OCI-LY3 (cell line): ENCODE measurements around the gene STX1B.

Source experiments
- H2AFZ ChIP-seq: fragments of 200-600, 300-600 bp; shearing (Covaris generic); 2 replicates; pipeline ENCODE4 v1.6.0; 2014; ENCODE audit warnings: antibody characterized with exemption, low read depth, low read length
- H3K27ac ChIP-seq: fragments of 200-600, 300-600 bp; sonication (generic); 2 replicates; pipeline ENCODE4 v1.5.1; 2014; ENCODE audit warnings: mild to moderate bottlenecking, low read length, moderate library complexity, mixed read lengths
- H3K27me3 ChIP-seq: fragments of 200-600, 300-600 bp; sonication (generic); 2 replicates; pipeline ENCODE4 v1.6.1; 2014; ENCODE audit warnings: low read depth, low read length, mixed read lengths
- H3K36me3 ChIP-seq: fragments of 200-600, 300-600 bp; sonication (generic); replicated peaks from 2 replicates; pipeline ENCODE3; 2014; ENCODE audit warnings: low read depth, low read length, mixed read lengths
- H3K4me1 ChIP-seq: fragments of 300-600, 200-600 bp; sonication (generic); 2 replicates; pipeline ENCODE4 v1.6.1; 2014; ENCODE audit warnings: low read length, mixed read lengths
- H3K4me2 ChIP-seq: fragments of 200-600, 300-600 bp; sonication (generic); 2 replicates; pipeline ENCODE4 v1.6.1; 2014; ENCODE audit warnings: low read length, mixed read lengths
- H3K4me3 ChIP-seq: fragments of 300-600, 200-600 bp; sonication (generic); 2 replicates; pipeline ENCODE4 v1.5.1; 2014; ENCODE audit warnings: antibody characterized with exemption, mild to moderate bottlenecking, low read length, moderate library complexity
- H3K79me2 ChIP-seq: fragments of 300-600, 200-600 bp; shearing (Covaris generic); 2 replicates; pipeline ENCODE4 v1.6.1; 2014; ENCODE audit warnings: mild to moderate bottlenecking, low read length, mixed read lengths
- H3K9ac ChIP-seq: fragments of 300-600, 200-600 bp; shearing (Covaris generic); 2 replicates; pipeline ENCODE4 v1.6.0; 2014; ENCODE audit warnings: mild to moderate bottlenecking, low read length, moderate library complexity
- H3K9me3 ChIP-seq: fragments of 200-600, 300-600 bp; shearing (Covaris generic); 2 replicates; pipeline ENCODE4 v1.6.1; 2014; ENCODE audit warnings: low read length, mixed read lengths; ENCODE audit not compliant: insufficient read depth
- H4K20me1 ChIP-seq: fragments of 200-600, 300-600 bp; sonication (generic); 2 replicates; pipeline ENCODE4 v1.6.1; 2016; ENCODE audit warnings: low read length, mixed read lengths; ENCODE audit not compliant: insufficient read depth
- EZH2phosphoT487 ChIP-seq: fragments of 200-600 bp; shearing (Covaris generic); IDR thresholded peaks from 2 replicates; pipeline ENCODE4 v1.6.1; 2018; ENCODE audit warnings: antibody characterized with exemption, mixed run types, low read depth
- TF ChIP-seq, protein P1 (sequence below): fragments of 200-600, 300-600 bp; sonication (generic); IDR thresholded peaks from 2 replicates; pipeline ENCODE4 v1.5.1; 2014; ENCODE audit warnings: antibody characterized with exemption, low read length, low read depth

Gene STX1B

DNA sequence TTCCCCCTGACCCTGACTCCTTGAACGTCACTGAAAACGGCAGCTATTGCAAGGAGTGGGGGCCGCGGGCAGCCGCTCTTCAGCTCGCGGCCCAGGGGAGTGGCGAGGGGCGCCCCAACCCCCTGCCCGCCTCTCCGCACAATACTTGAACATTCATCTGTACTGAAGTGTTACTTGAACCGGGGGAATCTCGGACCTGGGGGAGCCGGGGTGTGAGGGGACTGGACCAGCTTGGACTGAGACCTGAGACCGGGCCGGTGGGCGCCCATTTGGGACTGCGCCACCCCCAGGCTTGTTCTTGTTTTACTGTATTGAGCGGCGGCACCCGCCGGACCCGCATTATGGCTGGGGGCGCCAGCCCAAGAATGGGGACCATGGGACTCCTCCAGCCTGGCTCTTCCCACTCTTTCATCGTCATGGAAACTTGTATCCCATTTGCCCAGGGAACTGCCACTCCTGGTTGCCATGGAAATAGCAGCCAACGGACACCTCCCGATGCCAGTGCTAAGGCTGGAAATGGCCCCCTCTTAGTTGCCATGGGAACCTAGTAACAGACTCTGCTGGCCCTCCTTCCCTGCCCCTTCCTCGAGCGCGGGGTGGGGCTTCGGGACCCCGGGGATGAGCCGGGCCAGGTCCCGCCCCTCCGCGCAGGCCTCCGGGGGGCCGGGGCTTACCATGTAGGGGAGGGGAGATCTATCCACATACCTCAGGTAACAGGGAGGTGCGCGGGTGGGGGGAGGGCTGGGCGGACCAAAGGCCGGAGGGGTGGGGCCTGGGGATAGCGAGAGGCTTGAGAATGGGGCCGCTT lies 62.4 kb downstream of the STX1B start:
- Histone ChIP-seq H3K9me3 (no peaks in the 10 kb centered on the region), H2AFZ (no peak overlapping the region; the same call in 1 of the 2 replicates), H3K4me2 (peak overlapping the region; percentile 91), H3K4me3 (peak overlapping the region; percentile 100), H3K4me1 (peaks cover 8% of the 10 kb centered on the region), H3K36me3 (peaks cover 13% of the 10 kb centered on the region), H3K79me2 (peaks cover 23% of the 10 kb centered on the region), H3K27ac (no peak overlapping the region), H3K9ac (peak overlapping the region; percentile 100), H4K20me1 (peaks cover 8% of the 10 kb centered on the region; the same call in 1 of the 2 replicates), H3K27me3 (no peaks in the 10 kb centered on the region)
- TF ChIP-seq, protein P1, sequence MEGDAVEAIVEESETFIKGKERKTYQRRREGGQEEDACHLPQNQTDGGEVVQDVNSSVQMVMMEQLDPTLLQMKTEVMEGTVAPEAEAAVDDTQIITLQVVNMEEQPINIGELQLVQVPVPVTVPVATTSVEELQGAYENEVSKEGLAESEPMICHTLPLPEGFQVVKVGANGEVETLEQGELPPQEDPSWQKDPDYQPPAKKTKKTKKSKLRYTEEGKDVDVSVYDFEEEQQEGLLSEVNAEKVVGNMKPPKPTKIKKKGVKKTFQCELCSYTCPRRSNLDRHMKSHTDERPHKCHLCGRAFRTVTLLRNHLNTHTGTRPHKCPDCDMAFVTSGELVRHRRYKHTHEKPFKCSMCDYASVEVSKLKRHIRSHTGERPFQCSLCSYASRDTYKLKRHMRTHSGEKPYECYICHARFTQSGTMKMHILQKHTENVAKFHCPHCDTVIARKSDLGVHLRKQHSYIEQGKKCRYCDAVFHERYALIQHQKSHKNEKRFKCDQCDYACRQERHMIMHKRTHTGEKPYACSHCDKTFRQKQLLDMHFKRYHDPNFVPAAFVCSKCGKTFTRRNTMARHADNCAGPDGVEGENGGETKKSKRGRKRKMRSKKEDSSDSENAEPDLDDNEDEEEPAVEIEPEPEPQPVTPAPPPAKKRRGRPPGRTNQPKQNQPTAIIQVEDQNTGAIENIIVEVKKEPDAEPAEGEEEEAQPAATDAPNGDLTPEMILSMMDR: no peak
- no peak for TF ChIP-seq EZH2phosphoT487

DNA sequence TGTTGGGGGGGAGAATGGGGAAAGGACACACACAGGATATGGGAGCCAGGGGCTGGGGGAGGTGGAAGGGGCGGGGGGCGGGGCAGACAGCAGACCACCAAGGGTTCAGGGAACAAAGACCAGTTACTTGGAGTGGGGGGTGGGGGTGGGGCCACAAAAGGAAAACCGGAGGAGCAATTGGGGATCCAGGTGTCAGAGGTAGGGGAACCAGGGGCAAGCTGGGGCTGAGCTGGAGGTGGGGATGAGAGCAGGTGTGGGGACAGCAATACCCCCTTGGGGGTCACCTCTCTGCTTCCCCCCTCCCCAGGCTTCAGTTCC lies 62.9 kb downstream of the STX1B start:
- H3K9me3 ChIP-seq: no peaks in the 10 kb centered on the region
- no peak overlapping the region for H3K27ac ChIP-seq
- no peak overlapping the region for H3K9ac ChIP-seq
- TF ChIP-seq EZH2phosphoT487: no peak
- TF ChIP-seq, protein P1: no peak
- H3K4me3 ChIP-seq: no peak overlapping the region
- H3K4me2 ChIP-seq: no peak overlapping the region
- H3K4me1 ChIP-seq: peaks cover 8% of the 10 kb centered on the region
- H2AFZ ChIP-seq: no peak overlapping the region
- peaks cover 17% of the 10 kb centered on the region for H3K36me3 ChIP-seq
- H3K27me3 ChIP-seq: no peaks in the 10 kb centered on the region
- peaks cover 8% of the 10 kb centered on the region; the same call in 1 of the 2 replicates for H4K20me1 ChIP-seq
- peaks cover 23% of the 10 kb centered on the region for H3K79me2 ChIP-seq

DNA sequence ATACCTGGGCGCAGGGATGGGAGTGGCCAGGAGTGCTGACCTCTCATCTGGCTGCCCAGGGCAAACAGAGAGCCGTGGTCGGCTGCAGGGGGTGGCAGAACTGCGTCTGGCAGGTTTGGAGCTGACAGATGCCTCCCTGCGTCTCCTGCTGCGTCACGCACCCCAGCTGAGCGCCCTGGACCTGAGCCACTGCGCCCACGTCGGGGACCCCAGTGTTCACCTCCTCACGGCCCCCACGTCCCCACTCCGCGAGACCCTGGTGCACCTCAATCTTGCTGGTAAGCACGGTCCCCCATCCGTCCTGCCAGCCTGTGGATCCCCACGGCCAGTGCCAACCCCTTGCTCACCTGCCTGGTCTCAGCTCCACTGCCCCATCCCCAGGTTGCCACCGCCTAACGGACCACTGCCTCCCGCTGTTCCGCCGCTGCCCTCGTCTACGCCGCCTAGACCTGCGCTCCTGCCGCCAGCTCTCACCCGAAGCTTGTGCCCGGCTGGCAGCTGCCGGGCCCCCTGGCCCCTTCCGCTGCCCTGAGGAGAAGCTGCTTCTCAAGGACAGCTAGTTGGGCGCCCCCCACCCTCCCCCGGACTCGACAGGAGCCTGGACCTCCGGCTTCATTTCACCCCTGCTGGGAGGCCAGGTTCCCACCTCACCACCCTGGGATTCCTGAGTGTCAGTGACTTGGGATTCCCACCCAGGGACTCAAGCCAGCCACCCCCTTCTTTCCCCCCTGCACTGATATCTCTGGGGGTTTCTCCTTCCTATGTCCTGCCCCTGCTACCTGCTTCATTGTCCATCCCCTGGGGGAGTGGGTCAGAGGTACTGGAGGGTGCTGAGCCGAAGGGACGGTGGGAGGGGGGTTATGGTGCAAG lies 63.5 kb downstream of the STX1B start:
- Histone ChIP-seq H3K36me3 (peaks cover 19% of the 10 kb centered on the region), H4K20me1 (peaks cover 8% of the 10 kb centered on the region; the same call in 1 of the 2 replicates), H3K79me2 (peaks cover 23% of the 10 kb centered on the region), H3K4me3 (no peak overlapping the region), H3K9me3 (no peaks in the 10 kb centered on the region), H2AFZ (no peak overlapping the region), H3K27me3 (no peaks in the 10 kb centered on the region), H3K9ac (no peak overlapping the region), H3K4me2 (no peak overlapping the region), H3K4me1 (peaks cover 13% of the 10 kb centered on the region), H3K27ac (no peak overlapping the region)
- TF ChIP-seq, protein P1: no peak
- TF ChIP-seq EZH2phosphoT487: no peak

DNA sequence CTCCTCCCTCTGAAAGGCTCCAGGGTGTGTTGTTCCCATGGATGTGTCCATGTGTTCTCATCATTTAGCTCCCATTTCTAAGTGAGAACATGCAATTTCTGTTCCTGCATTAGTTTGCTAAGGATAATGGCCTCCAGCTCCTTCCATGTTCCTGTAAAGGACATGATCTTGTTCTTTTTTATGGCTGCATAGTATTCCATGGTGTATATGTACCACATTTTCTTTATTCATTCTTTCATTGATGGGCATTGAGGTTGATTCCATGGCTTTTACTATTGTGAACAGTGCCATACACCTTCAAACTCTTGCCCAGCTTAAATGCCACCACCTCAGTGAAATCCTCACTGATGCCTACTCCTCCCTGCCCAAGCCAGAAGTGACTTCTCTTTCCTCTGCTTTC lies 66.1 kb downstream of the STX1B start:
- Histone ChIP-seq H3K4me3 (no peak overlapping the region), H3K4me1 (peaks cover 9% of the 10 kb centered on the region), H2AFZ (no peak overlapping the region), H3K27ac (no peak overlapping the region), H3K79me2 (peaks cover 4% of the 10 kb centered on the region), H3K36me3 (peaks cover 14% of the 10 kb centered on the region), H3K9me3 (no peaks in the 10 kb centered on the region), H3K9ac (no peak overlapping the region), H4K20me1 (no peaks in the 10 kb centered on the region), H3K4me2 (no peak overlapping the region), H3K27me3 (no peaks in the 10 kb centered on the region)
- TF ChIP-seq EZH2phosphoT487: no peak
- TF ChIP-seq, protein P1: no peak
